Measurements from ENCODE around the gene URB1. TPM values are rescaled to one million over a fixed set of nuclear protein-coding genes. Genes with fewer than 3 reads are reported as not detected.

URB1 gene
- polyA plus RNA-seq, 1 donor (not counting 4 experiments of a cell fraction or from before 2014, with no cell fraction given): 9.0 TPM

GRCh38 chr21:32426066-32426465 lies 33.3 kb upstream of the URB1 start:
- DNase-seq (ENCODE audit: low read depth, low spot score) (no peak), FAIRE-seq (peak; percentile 86)
- peaks cover 44% of the 10 kb centered on the region for H3K4me1 ChIP-seq (ENCODE audit: control insufficient read depth, extremely low read depth, insufficient read depth, low read length)
- no peaks in the 10 kb centered on the region for H3K9me3 ChIP-seq (ENCODE audit: control insufficient read depth, low read depth, low read length)
- dilution Hi-C loops (cut with MboI; ENCODE audit: extremely low pct_ligation_motif_present, low sequenced_read_pairs): no loop called here
- H3K27ac ChIP-seq (ENCODE audit: control insufficient read depth, insufficient read depth, low read length): peak overlapping the region; percentile 91
- H3K79me2 ChIP-seq (ENCODE audit: control insufficient read depth, insufficient read depth, low read length): peaks cover 14% of the 10 kb centered on the region
- H4K20me1 ChIP-seq (ENCODE audit: control insufficient read depth, extremely low read depth, insufficient read depth, low read length): no peaks in the 10 kb centered on the region
- peaks cover 3% of the 10 kb centered on the region for H3K9me1 ChIP-seq (ENCODE audit: control insufficient read depth, extremely low read depth, insufficient read depth, low read length)
- H3K4me3 ChIP-seq (ENCODE audit: control insufficient read depth in 2 of 3, extremely low read depth in 1 of 3, insufficient read depth in 2 of 3, low read depth in 1 of 3, low read length in 3 of 3): peak overlapping the region in 2 of 3 experiments; percentile 40 to 44
- peak overlapping the region; percentile 68 for H3K9ac ChIP-seq (ENCODE audit: control insufficient read depth, extremely low read depth, insufficient read depth, low read length)
- H2AFZ ChIP-seq (ENCODE audit: control insufficient read depth, low read length): peak overlapping the region; percentile 64
- H3K36me3 ChIP-seq (ENCODE audit: control insufficient read depth in 2 of 2, extremely low read depth in 1 of 2, insufficient read depth in 2 of 2, low read length in 2 of 2): no peaks in the 10 kb centered on the region
- H3K27me3 ChIP-seq (ENCODE audit: control insufficient read depth, extremely low read depth, insufficient read depth, low read length): no peaks in the 10 kb centered on the region
- peak overlapping the region; percentile 89 for H3K4me2 ChIP-seq (ENCODE audit: control insufficient read depth, extremely low read depth, insufficient read depth, low read depth, low read length)
- no peak for TF ChIP-seq EZH2 (IDR thresholded peaks at IDR 0.05; ENCODE audit: low read length)
- TF ChIP-seq CTCF (optimal IDR thresholded peaks at IDR 0.05 in 1 of 3, IDR thresholded peaks at IDR 0.05 in 1 of 3, conservative IDR thresholded peaks at IDR 0.05 in 1 of 3; ENCODE audit: extremely low read depth in 1 of 3, insufficient read depth in 2 of 3, low read length in 3 of 3): no peak

GRCh38 chr21:32425628-32426027 lies 32.8 kb upstream of the URB1 start:
- H3K27me3 ChIP-seq (ENCODE audit: control insufficient read depth, extremely low read depth, insufficient read depth, low read length): no peaks in the 10 kb centered on the region
- peaks cover 44% of the 10 kb centered on the region for H3K4me1 ChIP-seq (ENCODE audit: control insufficient read depth, extremely low read depth, insufficient read depth, low read length)
- H3K9me1 ChIP-seq (ENCODE audit: control insufficient read depth, extremely low read depth, insufficient read depth, low read length): peaks cover 3% of the 10 kb centered on the region
- dilution Hi-C loops (cut with MboI; ENCODE audit: extremely low pct_ligation_motif_present, low sequenced_read_pairs): no loop called here
- no peaks in the 10 kb centered on the region for H4K20me1 ChIP-seq (ENCODE audit: control insufficient read depth, extremely low read depth, insufficient read depth, low read length)
- FAIRE-seq: no peak
- H3K4me2 ChIP-seq (ENCODE audit: control insufficient read depth, extremely low read depth, insufficient read depth, low read depth, low read length): peak overlapping the region; percentile 89
- peak overlapping the region; percentile 91 for H3K27ac ChIP-seq (ENCODE audit: control insufficient read depth, insufficient read depth, low read length)
- TF ChIP-seq CTCF (optimal IDR thresholded peaks at IDR 0.05 in 1 of 3, IDR thresholded peaks at IDR 0.05 in 1 of 3, conservative IDR thresholded peaks at IDR 0.05 in 1 of 3; ENCODE audit: extremely low read depth in 1 of 3, insufficient read depth in 2 of 3, low read length in 3 of 3): peak; percentile 21 to 52 (median 28)
- TF ChIP-seq EZH2 (IDR thresholded peaks at IDR 0.05; ENCODE audit: low read length): no peak
- DNase-seq (ENCODE audit: low read depth, low spot score): no peak
- H3K79me2 ChIP-seq (ENCODE audit: control insufficient read depth, insufficient read depth, low read length): peaks cover 14% of the 10 kb centered on the region
- peak overlapping the region; percentile 68 for H3K9ac ChIP-seq (ENCODE audit: control insufficient read depth, extremely low read depth, insufficient read depth, low read length)
- peak overlapping the region; percentile 20 for H2AFZ ChIP-seq (ENCODE audit: control insufficient read depth, low read length)
- peak overlapping the region in 2 of 3 experiments; percentile 40 to 44 for H3K4me3 ChIP-seq (ENCODE audit: control insufficient read depth in 2 of 3, extremely low read depth in 1 of 3, insufficient read depth in 2 of 3, low read depth in 1 of 3, low read length in 3 of 3)
- no peaks in the 10 kb centered on the region for H3K9me3 ChIP-seq (ENCODE audit: control insufficient read depth, low read depth, low read length)
- H3K36me3 ChIP-seq (ENCODE audit: control insufficient read depth in 2 of 2, extremely low read depth in 1 of 2, insufficient read depth in 2 of 2, low read length in 2 of 2): no peaks in the 10 kb centered on the region

Measured in keratinocyte (primary cell).